A673 (cell line): Measurements from ENCODE around the gene MRPL53.

Source experiments
- CTCF ChIP-seq: fragments of 300-800, 200-600 bp; sonication (generic); conservative IDR thresholded peaks from 2 replicates; pipeline ENCODE4 v1.5.1; 2017; ENCODE audit warnings: low read depth, mild to moderate bottlenecking, antibody characterized with exemption, low read length, moderate library complexity, mixed read lengths
- EZH2 ChIP-seq: fragments of 200-600 bp; sonication (generic); IDR thresholded peaks from 2 replicates; pipeline ENCODE4 v1.6.1; 2017; ENCODE audit warnings: borderline replicate concordance, low read depth, mild to moderate bottlenecking, mixed read lengths, antibody characterized with exemption, low read length; ENCODE audit not compliant: poor library complexity, severe bottlenecking

GRCh38 chr2:74474899-74475298, 2.4 kb upstream of the MRPL53 start:
- peak; percentile 40 for TF ChIP-seq CTCF
- TF ChIP-seq EZH2, result no peak
